Measurements from ENCODE around the gene CLEC20A. TPM values are rescaled to one million over a fixed set of nuclear protein-coding genes. Genes with fewer than 3 reads are reported as not detected.

The CLEC20A gene
- total and polyA plus RNA-seq, 2 of the 8 experiments (the other 6 are each of a cell fraction or from before 2014, with no cell fraction given): not detected

DNA sequence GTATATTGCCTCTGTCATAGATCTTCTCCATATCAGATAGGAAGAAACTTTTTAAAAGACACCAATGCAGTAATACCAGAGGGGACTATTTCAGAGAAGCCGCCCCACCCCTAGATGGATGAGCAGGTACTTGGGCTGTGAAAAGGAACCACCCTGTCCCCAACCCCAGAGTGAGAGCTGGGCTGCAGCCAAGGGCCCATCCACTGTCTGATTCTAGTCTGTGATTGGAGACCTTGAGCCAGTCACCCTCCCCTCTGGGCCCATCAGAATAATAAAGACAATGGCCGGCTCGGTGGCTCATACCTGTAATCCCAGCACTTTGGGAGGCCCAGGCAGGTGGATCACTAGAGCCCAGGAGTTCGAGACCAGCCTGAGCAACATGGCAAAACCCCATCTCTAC, 5.0 kb downstream of the CLEC20A start:
- H2BK5ac ChIP-seq (ENCODE audit: low read depth, low read length): no peak overlapping the region
- H3K4me3 ChIP-seq (ENCODE audit: extremely low read depth in 1 of 4, insufficient read depth in 2 of 4, low read depth in 3 of 4, low read length in 4 of 4): no peak overlapping the region
- H3K36me3 ChIP-seq (ENCODE audit: control insufficient read depth in 2 of 4, insufficient read depth in 4 of 4, low read length in 3 of 4): no peaks in the 10 kb centered on the region
- H4K8ac ChIP-seq (ENCODE audit: extremely low read depth, insufficient read depth, low read length): no peak overlapping the region
- H3K4me2 ChIP-seq (ENCODE audit: insufficient read depth in 1 of 2, low read depth in 2 of 2, low read length in 2 of 2): no peak overlapping the region
- H2AFZ ChIP-seq (ENCODE audit: low read length): no peak overlapping the region
- TF ChIP-seq BCL11A (IDR thresholded peaks at IDR 0.05; ENCODE audit: low read depth in 2 of 2, low read length in 2 of 2) (no peak), PHF8 (conservative IDR thresholded peaks at IDR 0.05; ENCODE audit: low read depth, low read length) (no peak), MAFK (IDR thresholded peaks at IDR 0.05; ENCODE audit: low read depth, low read length) (no peak)
- TF ChIP-seq, protein P1, sequence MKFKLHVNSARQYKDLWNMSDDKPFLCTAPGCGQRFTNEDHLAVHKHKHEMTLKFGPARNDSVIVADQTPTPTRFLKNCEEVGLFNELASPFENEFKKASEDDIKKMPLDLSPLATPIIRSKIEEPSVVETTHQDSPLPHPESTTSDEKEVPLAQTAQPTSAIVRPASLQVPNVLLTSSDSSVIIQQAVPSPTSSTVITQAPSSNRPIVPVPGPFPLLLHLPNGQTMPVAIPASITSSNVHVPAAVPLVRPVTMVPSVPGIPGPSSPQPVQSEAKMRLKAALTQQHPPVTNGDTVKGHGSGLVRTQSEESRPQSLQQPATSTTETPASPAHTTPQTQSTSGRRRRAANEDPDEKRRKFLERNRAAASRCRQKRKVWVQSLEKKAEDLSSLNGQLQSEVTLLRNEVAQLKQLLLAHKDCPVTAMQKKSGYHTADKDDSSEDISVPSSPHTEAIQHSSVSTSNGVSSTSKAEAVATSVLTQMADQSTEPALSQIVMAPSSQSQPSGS (IDR thresholded peaks at IDR 0.05; ENCODE audit: low read length): no peak
- ChIA-PET CTCF (ENCODE audit: partially characterized antibody) (interaction anchor here (0.6 to 10.0 kb wide), 4 partner anchors 8 to 195 kb away, joined by 3 to 100 read pairs (median 5); no protein-coding TSS in a partner anchor), POLR2A (ENCODE audit: partially characterized antibody) (no interaction called here)
- H2BK20ac ChIP-seq (ENCODE audit: low read length): no peak overlapping the region
- 77% methylated on average over 4 of the region's 4 CpGs; no CpG with 5 or more reads in 1 of the 2 experiments for WGBS, 2 experiments (ENCODE audit: extremely low coverage in 1 of 2, insufficient coverage in 1 of 2, insufficient read length in 1 of 2, insufficient replicate concordance in 2 of 2, low coverage in 1 of 2, low lambda C conversion rate in 2 of 2, missing lambda C conversion rate in 1 of 2)
- H3K4ac ChIP-seq (replicated peaks; ENCODE audit: insufficient read length, low read depth, low read length): no peak overlapping the region
- no peak overlapping the region for H2BK15ac ChIP-seq (ENCODE audit: low read length)
- no peak overlapping the region for H2BK120ac ChIP-seq (replicated peaks; ENCODE audit: low read depth, low read length)
- no peak overlapping the region for H3K23ac ChIP-seq (ENCODE audit: insufficient read length)
- no peak overlapping the region for H4K5ac ChIP-seq (ENCODE audit: insufficient read length, low read depth, low read length)
- H3K18ac ChIP-seq (ENCODE audit: extremely low read depth, low read length): no peak overlapping the region
- no peak overlapping the region for H2BK12ac ChIP-seq (ENCODE audit: low read depth, low read length)
- H3K79me2 ChIP-seq (ENCODE audit: control insufficient read depth in 1 of 2, insufficient read depth in 2 of 2, low read length in 2 of 2): no peaks in the 10 kb centered on the region
- no peaks in the 10 kb centered on the region for H4K20me1 ChIP-seq (replicated peaks in 1 of 2; ENCODE audit: control insufficient read depth in 1 of 2, insufficient read depth in 2 of 2, low read length in 2 of 2)
- no peak overlapping the region for H3K9ac ChIP-seq (replicated peaks in 1 of 4; ENCODE audit: extremely low read depth in 1 of 4, low read depth in 3 of 4, low read length in 3 of 4)
- H3K23me2 ChIP-seq (ENCODE audit: low read depth, low read length): no peaks in the 10 kb centered on the region
- H3K56ac ChIP-seq (replicated peaks; ENCODE audit: insufficient read length, low read depth, low read length): no peak overlapping the region
- DNase-seq (ENCODE audit: low read depth in 1 of 2, low spot score in 2 of 2) (no peak), FAIRE-seq (no peak)
- no peaks in the 10 kb centered on the region; a peak in 1 of 7 replicates for H3K4me1 ChIP-seq (replicated peaks in 1 of 4; ENCODE audit: control insufficient read depth in 3 of 4, insufficient read depth in 4 of 4, low read length in 3 of 4)
- H3K27ac ChIP-seq (ENCODE audit: low read depth, low read length): no peak overlapping the region
- no peaks in the 10 kb centered on the region for H3K9me3 ChIP-seq (ENCODE audit: insufficient read depth in 2 of 2, low read depth in 1 of 2, low read length in 1 of 2)
- no peak overlapping the region for H3K14ac ChIP-seq (ENCODE audit: insufficient read length)
- no peak overlapping the region for H4K91ac ChIP-seq (replicated peaks; ENCODE audit: insufficient read length, low read length)
- no peak overlapping the region for H2AK5ac ChIP-seq (ENCODE audit: low read depth, low read length)
- H3K27me3 ChIP-seq (replicated peaks in 1 of 4; ENCODE audit: control insufficient read depth in 3 of 4, extremely low read depth in 1 of 4, insufficient read depth in 3 of 4, low read length in 3 of 4): no peaks in the 10 kb centered on the region
- no peaks in the 10 kb centered on the region for H3K79me1 ChIP-seq (ENCODE audit: low read depth, low read length)

All from H1 (cell line).